Measurements from ENCODE around the gene GSTO2.

GSTO2 gene

GRCh38 chr10:104345515-104345914 is 76.5 kb downstream of the GSTO2 start:
- no peak for DNase-seq (ENCODE audit: low read depth in 2 of 2)

GRCh38 chr10:104345941-104346340 is 77.0 kb downstream of the GSTO2 start:
- H3K4me3 ChIP-seq (replicated peaks in 1 of 2; ENCODE audit: low read depth in 2 of 2, low read length in 2 of 2), result no peak overlapping the region
- no peak for DNase-seq (ENCODE audit: low read depth in 2 of 2)
- TF ChIP-seq CTCF (IDR thresholded peaks at IDR 0.05; ENCODE audit: low read depth, low read length), result no peak

More at GRCh38 chr10:104345515-104345914, 76.5 kb downstream of the GSTO2 start:
- H3K4me3 ChIP-seq (replicated peaks in 1 of 2; ENCODE audit: low read depth in 2 of 2, low read length in 2 of 2), result no peak overlapping the region
- TF ChIP-seq CTCF (IDR thresholded peaks at IDR 0.05; ENCODE audit: low read depth, low read length), result no peak

GRCh38 chr10:104347295-104348045 is 78.5 kb downstream of the GSTO2 start:
- DNase-seq (ENCODE audit: low read depth in 2 of 2), result no peak
- H3K4me3 ChIP-seq (replicated peaks in 1 of 2; ENCODE audit: low read depth in 2 of 2, low read length in 2 of 2), result no peak overlapping the region
- TF ChIP-seq CTCF (IDR thresholded peaks at IDR 0.05; ENCODE audit: low read depth, low read length), result no peak

GRCh38 chr10:104348601-104349000 is 79.6 kb downstream of the GSTO2 start:
- DNase-seq (ENCODE audit: low read depth in 2 of 2), result no peak
- no peak overlapping the region for H3K4me3 ChIP-seq (replicated peaks in 1 of 2; ENCODE audit: low read depth in 2 of 2, low read length in 2 of 2)
- TF ChIP-seq CTCF (IDR thresholded peaks at IDR 0.05; ENCODE audit: low read depth, low read length), result no peak

- no peak overlapping the region for H3K4me3 ChIP-seq (replicated peaks in 1 of 2; ENCODE audit: low read depth in 2 of 2, low read length in 2 of 2)
- TF ChIP-seq CTCF (IDR thresholded peaks at IDR 0.05; ENCODE audit: low read depth, low read length), result no peak
- peak; percentile 79 to 92 for DNase-seq (ENCODE audit: low read depth in 2 of 2)
Measured at GRCh38 chr10:104349623-104350126, 80.7 kb downstream of the GSTO2 start.

- H3K4me3 ChIP-seq (replicated peaks in 1 of 2; ENCODE audit: low read depth in 2 of 2, low read length in 2 of 2), result no peak overlapping the region
- peak; percentile 43 for TF ChIP-seq CTCF (IDR thresholded peaks at IDR 0.05; ENCODE audit: low read depth, low read length)
- peak; percentile 86 to 87 for DNase-seq (ENCODE audit: low read depth in 2 of 2)
Measured at GRCh38 chr10:104350127-104350635, 81.2 kb downstream of the GSTO2 start.
